ENCODE measurements around the gene RNF186.
A peak's percentile ranks its signal among the peaks of the same experiment; 100 is the strongest.
"Not testable (repeated sequence)": the region's sequence is repeated elsewhere in the genome, so short reads cannot be mapped to it uniquely, and the experiment has no call there.

Gene RNF186

DNA sequence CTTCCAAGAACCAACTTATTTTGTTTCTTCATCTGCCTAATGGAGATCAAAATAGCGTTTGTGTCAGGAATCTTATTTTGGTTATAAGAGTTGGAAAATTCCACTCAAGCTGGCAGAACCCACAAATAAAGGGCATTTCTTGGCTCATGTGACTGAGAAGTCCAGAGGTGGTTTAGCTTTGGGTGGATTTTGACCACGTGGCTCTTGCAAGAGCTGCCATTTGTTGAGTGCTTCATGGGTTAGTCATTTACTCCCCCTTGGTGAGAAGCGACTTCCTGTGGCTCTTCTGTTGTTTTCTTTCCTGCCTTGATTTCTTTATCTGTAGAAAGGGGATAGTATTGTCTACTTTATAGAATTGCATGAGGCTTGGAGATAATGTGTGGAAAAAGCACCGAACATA lies 9.5 kb upstream of the RNF186 start:
- DNase-seq (ENCODE audit: low read depth in 2 of 2): no peak

DNA sequence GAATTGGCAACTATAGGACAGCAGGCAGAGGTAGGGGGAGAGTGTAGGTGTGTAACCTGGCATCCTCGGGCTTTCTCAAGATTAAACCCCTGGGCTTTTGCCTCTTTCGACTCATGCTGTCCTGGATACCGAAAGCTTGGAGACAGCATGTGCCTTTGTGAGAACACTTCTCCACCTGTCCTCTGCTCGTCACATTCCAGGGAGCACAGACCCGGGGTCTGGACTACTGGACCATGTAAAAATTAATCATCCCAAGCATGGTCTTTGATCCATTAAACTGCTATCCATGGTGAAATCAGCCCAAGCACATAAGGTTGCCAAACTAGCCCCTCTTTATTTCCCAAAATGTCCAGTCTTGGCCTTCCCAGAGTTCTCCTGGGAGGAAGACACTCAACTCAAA lies 9.0 kb upstream of the RNF186 start:
- no peak for DNase-seq (ENCODE audit: low read depth in 2 of 2)

DNA sequence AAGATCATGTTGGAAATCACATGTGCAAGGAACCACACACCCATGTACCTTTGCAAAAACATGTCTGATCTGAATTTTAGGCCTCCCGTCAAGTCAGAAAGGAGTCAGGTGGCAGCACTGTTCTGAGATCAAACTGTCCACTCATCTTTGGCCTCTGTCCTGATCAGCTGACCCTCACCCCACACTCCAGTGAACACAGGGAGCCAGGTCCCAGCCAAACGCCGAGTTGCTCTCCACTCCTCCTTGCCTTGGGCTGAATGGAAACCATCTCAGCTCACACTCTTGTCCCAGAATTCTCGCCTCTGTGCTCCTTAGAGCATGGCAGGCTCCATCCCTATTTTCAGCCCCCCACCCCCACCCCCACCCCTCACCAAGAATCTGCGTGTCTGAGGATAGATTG lies 4.6 kb upstream of the RNF186 start:
- no peak for DNase-seq (ENCODE audit: low read depth in 2 of 2)

DNA sequence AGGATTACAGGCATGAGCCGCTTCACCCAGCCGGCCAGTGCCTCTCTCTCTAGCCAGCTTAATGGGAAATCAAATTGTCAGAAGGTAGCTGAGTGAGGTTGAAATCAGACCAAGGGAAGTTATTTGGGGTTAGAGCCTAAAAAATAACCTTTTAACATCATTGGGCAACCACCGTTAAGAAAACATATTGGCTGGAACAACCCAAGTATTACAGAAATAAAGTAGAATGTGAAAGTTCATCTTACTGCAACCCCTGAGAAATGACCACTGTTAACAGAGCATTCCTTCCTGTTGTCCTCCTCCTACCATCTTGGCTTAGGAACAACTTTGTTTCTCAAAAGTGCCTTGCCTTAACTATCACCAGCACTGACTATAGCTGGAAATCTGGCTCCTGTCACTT lies 3.2 kb upstream of the RNF186 start:
- no peak for DNase-seq (ENCODE audit: low read depth in 2 of 2)

DNA sequence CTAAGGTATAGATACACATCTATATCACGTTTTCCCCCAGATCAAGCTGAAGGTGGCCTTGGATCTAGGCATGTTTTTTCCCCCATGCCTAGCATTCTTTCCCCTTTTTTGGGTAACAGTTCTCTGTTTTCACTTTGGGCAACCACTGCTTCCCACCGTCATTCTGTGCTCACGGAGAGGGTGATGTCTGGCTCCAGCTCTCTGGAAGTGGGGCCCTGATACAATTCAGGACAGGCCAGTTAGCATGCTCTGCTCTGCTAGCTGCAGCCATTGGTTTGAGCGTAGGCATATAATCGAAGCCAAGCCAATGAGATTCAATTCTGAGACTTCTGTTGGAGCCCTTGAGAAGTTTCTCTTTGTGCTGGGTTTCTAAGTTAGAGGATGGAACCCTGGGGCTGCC lies 2.1 kb upstream of the RNF186 start:
- no peak for DNase-seq (ENCODE audit: low read depth in 2 of 2)

DNA sequence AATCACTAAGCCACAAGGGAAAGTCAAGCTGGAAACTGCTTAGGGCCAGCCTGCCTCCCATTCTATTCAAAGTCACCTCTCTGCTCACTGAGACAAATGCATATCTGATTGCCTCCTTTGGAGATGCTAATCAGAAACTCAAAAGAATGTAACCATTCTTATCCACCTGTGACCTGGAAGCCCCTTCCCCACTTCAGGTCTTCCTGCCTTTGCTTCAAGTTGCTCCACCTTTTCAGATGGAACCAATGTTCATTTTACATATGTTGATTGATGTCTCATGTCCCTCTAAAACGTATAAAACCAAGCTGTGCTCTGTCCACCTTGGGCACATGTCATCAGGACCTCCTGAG lies 1.6 kb upstream of the RNF186 start:
- DNase-seq (ENCODE audit: low read depth in 2 of 2): not testable (repeated sequence)

DNA sequence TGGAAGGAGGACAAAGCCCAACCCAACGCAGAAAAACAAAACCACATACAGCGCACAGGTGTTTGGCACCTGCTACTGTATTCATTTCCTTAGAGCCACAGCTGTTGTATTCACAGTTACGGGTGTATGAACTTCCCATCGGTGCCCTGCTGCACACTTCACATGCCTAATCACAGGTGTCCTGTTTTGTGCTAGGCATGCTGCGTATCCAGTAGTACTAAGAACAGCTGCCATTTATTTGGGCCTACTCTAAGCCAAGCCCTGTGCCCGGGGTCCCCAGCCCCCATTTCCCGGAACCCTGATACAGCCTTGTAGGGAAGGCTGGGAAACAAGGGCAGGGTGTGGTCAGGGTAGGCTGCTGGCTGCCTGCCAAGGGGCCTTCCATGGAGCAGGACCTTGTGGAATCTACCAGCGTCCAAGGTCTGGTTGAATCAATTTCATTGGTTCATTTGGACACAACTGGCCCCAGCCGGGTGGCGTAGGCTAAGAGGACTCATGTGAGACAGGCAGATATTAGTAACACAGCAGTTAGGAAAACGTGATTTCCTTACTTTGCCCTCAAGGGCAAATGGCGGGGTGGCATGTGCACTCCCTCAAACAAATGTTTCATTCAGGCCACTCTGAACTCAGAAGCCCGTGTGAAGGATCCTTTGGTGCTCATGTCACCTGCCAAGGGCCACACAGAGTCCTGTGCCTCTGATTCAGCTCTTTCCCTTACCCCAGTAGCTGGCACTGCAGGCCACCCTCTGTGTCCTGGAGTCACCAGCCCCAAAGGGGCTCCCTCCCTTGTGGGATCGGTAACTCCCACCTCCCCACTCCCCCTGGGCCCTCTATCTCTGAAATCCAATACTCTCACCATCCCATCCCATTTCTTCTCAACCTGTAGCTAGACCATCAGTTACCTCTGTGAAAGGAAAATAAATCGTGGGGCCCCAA lies 986 bp upstream of the RNF186 start:
- DNase-seq (ENCODE audit: low read depth in 2 of 2): no peak

DNA sequence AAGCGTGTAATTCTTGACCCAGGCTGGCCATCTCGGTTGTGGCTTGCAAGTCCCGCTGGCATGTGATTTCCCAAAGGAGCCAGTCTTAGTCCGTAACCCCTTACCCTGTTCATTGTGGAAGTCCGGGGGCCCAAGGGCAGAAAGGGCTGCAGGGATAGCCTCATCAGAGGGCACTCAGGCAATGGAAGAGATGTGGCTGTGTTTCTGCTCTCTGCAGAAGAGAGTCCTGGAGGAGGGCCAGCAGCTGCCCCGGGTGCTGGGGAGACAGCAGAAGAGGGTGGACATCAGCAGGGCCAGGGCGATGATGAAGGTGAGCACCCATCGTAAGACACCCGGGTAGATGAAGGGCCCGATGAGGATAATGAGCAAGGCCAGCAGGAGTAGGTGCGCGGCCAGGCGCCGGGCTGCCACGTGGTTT lies 830 bp downstream of the RNF186 start:
- DNase-seq (ENCODE audit: low read depth in 2 of 2): no peak

DNA sequence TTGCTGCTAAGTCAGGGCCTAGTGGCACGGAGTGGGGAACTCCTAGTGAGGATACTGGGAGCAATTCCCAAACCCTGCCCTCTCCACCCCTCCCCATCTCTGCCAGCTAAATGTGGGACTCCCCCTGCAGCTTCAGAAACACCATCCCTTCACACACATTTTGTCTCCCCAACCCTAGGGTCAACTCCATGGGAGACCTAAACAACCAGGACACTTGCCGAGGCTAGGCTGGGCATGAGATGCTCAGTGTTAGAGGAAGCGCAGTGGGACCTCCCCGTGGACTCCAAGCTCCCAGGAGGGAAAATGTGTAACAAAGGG lies 1.5 kb downstream of the RNF186 start:
- no peak for DNase-seq (ENCODE audit: low read depth in 2 of 2)

DNA sequence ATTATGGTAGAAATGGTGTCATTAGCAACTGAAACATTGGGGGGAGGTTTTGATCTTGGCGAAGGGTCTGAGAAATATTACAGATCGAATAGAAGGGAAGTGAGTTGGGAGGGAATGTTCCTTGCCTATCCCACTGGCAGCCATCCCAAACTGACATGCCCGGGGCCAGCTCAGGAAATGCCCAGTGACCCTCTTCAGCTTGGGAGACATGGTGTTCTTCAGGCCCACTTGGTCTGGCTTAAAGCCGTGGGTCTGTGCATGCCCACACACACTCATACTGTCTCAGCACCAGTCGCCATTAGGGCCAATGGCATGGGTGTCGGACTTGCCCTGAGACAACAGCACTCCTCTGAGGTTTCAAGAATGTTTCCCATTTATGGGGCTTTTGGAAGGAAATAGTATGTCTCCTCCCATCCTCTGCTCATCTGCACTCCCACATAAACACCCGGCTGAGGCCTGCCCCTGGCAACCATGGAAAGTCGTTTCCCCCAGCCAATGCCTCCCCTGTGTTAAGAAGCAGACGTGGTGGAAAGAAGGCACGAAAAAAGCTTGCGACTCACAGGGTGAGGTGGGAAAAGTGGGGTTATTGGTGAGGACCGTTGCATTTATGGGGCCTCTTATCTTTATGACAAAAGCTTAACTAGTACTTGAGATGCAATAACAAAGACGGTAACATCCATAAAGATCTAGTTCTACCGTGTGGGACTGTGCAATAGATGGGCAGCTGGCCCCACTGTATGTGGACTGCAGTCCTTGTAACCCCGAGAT lies 2.0 kb downstream of the RNF186 start:
- DNase-seq (ENCODE audit: low read depth in 2 of 2): no peak

DNA sequence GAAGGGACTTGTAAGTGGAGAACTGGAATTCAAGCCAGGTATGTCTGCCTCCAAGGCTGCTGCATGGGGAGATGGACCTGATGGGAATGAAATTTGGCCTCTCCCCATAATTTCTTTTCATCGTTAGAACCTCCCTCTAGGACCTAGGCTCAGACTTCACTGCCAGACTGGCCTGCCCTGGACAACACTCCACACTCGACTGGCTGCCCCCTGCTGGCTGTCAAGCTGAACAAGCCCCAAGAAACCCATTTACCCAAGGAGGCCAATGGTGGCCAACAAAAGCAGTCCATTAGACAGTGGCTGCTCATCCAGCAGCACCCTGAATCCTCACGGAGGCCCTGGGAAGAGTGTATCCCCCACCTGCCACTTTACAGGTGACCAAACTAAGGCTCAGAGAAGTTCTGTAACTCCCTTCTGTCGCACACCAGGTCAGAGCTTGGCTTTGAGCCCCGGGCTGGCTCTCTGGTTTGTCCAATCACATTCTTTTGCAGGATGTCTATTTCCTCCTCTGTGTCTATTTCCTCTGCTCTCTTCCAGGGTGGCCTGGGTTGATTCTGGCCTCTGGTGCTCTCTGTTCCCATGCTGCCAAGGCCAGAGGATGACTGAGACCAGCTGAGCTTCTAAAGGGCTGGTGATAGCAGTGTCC lies 3.8 kb downstream of the RNF186 start:
- DNase-seq (ENCODE audit: low read depth in 2 of 2): peak; percentile 17 to 45

DNA sequence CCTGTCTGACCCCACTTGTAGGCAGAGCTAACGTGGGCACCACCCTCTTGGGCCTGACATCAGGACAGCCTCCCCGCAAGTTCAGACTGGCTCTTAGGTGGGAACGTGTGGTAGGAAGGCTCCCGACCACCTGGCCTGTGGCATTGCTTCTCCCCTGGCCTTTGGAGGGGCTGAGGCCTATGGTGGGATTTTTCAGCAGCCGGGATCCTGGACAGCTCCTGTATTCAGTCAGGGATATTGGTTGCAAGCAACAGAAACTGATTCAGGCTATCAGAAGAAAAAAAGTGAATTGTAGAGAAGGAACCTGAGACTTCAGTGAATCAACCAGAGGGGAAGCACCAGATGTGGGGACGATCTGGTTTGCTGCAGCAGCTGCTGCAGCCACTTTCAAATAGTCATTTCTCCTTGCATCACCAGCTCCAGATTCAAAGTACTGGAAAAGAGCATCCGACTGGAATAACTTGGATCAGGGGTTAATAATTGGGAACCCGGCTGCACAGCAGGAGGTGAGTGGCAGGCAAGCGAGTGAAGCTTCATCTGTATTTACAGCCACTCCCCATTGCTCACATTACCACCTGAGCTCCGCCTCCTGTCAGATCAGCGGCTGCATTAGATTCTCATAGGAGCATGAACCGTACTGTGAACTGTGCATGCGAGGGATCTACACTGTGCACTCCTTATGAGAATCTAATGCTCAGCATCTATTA lies 5.9 kb downstream of the RNF186 start:
- DNase-seq (ENCODE audit: low read depth in 2 of 2): no peak

DNA sequence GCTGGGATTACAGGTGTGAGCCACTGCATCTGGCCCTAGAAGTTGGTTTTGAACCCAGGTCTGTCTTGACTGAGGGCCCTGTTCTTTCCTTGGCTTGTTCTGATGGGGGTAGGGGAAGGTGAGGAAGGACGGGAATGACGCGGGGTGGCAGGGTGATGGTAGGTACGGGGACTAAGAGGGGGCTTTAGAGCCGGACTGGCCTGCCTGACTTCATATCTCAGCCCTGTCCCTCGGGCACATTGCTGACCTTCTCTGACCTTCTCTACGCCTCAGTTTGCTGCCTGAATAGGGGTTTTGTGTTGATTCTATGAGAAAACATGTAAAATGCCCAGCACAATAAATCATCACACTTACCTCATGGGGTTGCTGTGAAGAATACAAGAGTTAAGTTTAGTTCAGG lies 6.7 kb downstream of the RNF186 start:
- no peak for DNase-seq (ENCODE audit: low read depth in 2 of 2)

DNA sequence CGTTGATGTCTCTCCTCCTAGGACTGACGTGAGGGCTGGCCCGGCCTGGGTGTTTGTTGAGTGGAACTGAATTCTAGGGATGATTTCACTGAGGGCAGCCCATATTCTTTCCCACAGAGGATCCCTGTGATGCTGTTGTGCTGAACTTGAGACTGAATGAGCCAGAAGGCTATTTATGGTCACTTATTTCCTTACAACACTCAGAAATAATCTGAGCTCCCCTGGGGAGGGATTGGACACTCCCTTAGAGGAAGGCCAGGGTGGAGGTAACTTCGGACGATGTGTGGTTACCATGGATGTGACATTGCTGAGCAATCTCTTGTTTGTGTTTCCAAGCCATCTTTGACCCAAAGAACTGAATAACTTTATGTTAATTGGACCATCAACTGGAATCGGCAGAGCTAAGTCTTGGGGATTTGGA lies 10.2 kb downstream of the RNF186 start:
- DNase-seq (ENCODE audit: low read depth in 2 of 2): no peak

DNA sequence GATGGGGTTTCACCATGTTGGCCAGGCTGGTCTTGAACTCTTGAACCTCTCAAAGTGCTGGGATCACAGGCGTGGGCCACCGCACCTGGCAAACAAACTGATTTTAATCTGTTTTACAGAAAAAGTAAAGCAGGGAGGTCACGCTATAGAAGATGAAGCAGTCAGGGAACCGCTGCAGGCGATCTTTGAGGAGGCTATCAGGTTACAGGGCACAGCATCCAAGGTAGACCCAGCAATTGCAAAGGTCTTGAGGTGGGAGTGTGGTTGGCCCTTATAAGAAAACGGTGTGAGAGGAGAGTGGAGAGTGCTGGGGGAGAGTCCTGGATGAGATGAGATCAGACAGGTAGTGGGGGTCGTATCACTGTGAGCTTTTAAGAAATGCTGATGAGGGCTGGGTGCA lies 12.8 kb downstream of the RNF186 start:
- no peak for DNase-seq (ENCODE audit: low read depth in 2 of 2)

DNA sequence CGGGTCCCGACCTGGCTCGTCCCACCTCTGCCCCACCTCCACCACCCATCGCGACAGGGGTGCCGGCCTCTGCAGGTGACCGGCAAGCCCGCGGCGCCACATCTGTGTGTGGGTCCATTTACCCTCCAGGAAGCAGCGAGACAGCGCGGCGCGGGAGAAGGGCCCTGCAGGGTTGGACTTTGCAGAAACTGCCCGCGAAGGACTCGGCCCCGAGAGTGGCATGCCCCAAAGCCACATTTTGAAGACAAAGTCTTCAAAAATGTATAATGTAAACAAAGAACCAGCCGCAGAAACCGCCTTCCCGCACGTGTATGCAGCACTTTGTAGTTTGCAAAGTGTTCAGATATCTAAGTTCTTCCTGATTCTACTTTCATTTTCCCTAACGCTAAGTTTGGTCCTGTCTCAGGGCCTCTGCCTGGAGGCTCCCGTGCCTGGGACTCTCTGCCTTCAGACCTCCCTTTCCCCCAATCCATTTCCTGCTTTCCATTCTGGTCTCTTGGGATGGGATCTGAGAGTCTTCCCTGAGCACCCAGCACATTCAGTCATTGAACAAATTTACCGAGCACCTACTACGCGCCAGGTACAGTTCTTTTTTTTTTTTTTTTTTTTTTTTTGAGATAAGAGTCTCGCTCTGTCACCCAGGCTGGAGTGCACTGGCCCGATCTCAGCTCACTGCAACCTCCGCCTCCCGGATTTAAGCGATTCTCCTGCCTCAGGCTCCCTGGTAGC lies 14.8 kb downstream of the RNF186 start:
- DNase-seq (ENCODE audit: low read depth in 2 of 2): peak in 1 of 2 donors; percentile 22

DNA sequence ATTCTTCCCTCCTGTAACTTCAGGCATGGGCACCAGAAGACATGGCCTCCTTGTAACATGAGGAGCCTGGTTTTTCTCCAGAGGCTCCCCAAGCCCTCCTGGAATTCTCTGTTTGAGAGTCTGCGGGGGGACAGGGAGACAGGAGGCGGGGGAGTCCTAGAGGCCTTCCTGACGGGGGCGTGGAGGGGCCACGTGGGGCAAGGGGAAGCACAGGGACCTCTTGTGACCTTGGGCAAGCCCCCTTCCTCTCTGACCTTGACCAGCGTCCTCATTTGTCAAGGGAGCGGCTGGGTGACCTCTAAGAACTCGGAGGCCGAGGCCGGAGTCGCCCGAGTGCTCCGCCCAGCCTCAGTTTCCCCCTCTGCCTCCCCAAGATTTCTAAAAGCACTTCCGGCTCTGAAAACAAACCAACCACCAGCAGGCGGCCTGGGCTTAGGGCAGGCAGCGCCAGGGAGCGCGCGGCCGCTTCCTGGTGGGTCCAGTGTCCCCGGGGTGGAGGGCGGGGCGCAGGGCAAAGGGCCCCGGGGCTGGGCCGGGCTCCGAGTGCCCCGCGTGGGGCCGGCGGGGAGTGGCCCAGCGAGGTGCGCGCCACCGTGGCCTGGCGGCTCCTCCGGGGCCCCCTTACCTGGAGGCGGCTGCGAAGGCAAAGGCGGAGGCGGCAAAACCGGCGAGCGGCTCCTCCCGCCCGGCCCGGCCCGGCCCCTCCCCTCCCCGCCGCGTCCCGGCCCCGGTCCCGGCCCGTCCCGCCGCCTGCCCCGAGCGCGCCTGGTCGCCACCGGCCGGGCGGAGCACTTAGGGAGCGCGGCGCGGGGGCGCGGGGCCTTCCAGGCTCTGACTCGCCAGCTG lies 15.6 kb downstream of the RNF186 start, which contains the start of gene TMCO4:
TSS of gene TMCO4 (minus strand) at position 687 of the 846 bp plus-strand sequence. CDS start 19,158 bp downstream, outside the sequence.
- peak; percentile 25 to 49 for DNase-seq (ENCODE audit: low read depth in 2 of 2)

DNA sequence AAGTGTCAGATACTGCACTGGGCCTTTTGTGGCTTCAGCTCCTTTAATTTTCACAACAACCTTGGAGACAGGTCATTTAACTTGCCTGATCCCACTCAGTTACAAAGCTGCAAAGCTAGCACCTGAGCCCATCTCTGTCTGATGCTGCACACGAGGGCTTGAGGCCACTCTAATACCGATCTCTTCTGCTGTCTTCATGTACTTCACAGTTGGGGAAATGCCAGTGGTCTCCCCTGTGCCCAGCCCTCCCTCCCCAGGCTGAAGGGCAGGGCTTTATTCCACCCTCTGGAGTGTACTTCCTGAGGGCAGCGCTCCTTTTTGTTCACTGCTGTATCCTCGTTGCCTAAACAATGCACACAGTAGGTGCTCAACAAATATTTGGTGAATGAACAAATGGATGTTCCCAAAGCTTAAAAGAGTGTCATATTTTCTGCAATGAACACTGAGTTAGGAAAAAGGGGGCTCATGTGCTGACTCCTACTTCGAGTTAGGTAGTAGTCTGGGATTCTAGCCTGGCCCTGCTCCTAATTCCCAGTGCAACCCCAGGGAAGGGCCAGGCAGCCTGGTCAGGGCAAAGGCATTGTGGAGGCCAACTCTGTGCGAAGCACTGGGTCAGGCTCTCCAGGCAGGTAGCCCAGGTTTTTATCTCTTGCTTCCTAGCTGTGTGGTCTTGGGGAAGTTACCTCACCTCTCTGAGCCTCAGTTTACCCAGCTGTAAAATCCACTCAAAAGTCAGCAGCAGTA lies 16.4 kb downstream of the RNF186 start:
- no peak for DNase-seq (ENCODE audit: low read depth in 2 of 2)

DNA sequence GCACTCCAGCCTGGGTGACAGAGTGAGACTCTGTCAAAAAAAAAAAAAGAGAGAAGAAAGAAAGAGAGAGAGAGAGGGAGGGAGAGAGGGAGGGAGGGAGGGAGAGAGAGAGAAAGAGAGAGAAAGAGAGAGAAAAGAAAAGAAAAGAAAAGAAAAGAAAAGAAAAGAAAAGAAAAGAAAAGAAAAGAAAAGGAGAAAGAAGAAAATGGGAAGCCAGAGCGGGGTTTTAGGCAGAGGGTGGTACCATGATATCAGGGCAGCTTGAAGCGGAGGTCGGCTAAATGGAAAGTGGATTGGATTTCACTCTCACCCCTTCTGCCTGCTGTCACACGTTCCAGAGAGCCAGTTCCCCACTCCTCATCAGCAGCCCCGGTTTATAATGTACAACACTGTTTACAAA lies 17.3 kb downstream of the RNF186 start:
- no peak for DNase-seq (ENCODE audit: low read depth in 2 of 2)

DNA sequence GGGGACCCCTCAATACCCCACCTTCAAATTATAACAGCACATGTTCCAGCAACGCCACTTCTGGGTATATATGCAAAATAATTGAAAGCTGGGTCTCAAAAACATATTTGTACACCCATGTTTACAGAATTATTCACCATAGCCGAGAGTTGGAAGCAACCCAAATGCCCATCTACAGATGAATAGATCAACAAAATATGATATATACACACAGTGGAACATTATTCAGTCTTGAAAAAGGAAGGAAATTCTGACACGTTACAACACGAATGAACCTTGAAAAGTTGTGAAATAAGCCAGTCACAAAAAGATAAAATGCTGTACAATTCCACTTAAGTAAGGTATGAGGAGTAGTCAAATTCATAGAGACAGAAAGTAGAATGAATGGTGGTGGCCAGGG lies 20.5 kb downstream of the RNF186 start:
- DNase-seq (ENCODE audit: low read depth in 2 of 2): no peak

All from stimulated activated CD4-positive, alpha-beta T cell treated with anti-CD3 and anti-CD28 coated beads, Interleukin-15, amount 100 ng/mL, for 48 hours (primary cell).